WTC11 (cell line): ENCODE results near the gene SSNA1. TPM values are rescaled to one million over a fixed set of nuclear protein-coding genes. Genes with fewer than 3 reads are reported as not detected.

Experiments
- ATAC-seq: fragments of 200-7000 bp; cut with Tn5 transposase; 2 replicates; pipeline ENCODE4 v1.10.0; 2021; ENCODE audit warnings: mild to moderate bottlenecking, moderate library complexity
- CTCF ChIA-PET: fragments of 300-600 bp; sonication (Branson Sonifier 250); formaldehyde crosslinking; loops from one replicate; lab custom pipeline; 2021; ENCODE audit warnings: antibody characterized with exemption; lab: Charles Lee
- POLR2A ChIA-PET: fragments of 350-600 bp; sonication (Branson Sonifier 250); formaldehyde crosslinking; loops from one replicate; lab custom pipeline; 2021; ENCODE audit warnings: antibody characterized with exemption; lab: Charles Lee
- DNase-seq: peaks from one replicate; pipeline ENCODE4 v3.0.0; 2021; ENCODE audit warnings: low spot score
- H3K27ac Mint-ChIP-seq: 2 replicates; pipeline ENCODE4 v1.8.0; 2021; ENCODE audit warnings: mixed read lengths
- H3K27me3 Mint-ChIP-seq: 2 replicates; pipeline ENCODE4 v1.8.0; 2021; ENCODE audit warnings: low read depth, mild to moderate bottlenecking, moderate library complexity, mixed read lengths
- H3K36me3 Mint-ChIP-seq: 2 replicates; pipeline ENCODE4 v1.8.0; 2021; ENCODE audit warnings: mixed read lengths
- H3K4me1 Mint-ChIP-seq: 2 replicates; pipeline ENCODE4 v1.8.0; 2022; ENCODE audit warnings: mixed read lengths
- H3K4me3 Mint-ChIP-seq: 2 replicates; pipeline ENCODE4 v1.8.0; 2021; ENCODE audit warnings: mild to moderate bottlenecking, moderate library complexity, mixed read lengths
- H3K9me3 Mint-ChIP-seq: 2 replicates; pipeline ENCODE4 v1.8.0; 2021; ENCODE audit warnings: mixed read lengths
- ATF1 ChIP-seq: sonication (generic); formaldehyde crosslinking; IDR thresholded peaks from 2 replicates; pipeline ENCODE4 v1.8.1; 2023; ENCODE audit warnings: mild to moderate bottlenecking, moderate library complexity, missing genetic modification reagents
- FOXP1 ChIP-seq: sonication (generic); formaldehyde crosslinking; IDR thresholded peaks from 2 replicates; pipeline ENCODE4 v1.8.0; 2022; ENCODE audit warnings: missing genetic modification reagents, mild to moderate bottlenecking, moderate library complexity, borderline replicate concordance
- GABPB1 ChIP-seq: sonication (generic); formaldehyde crosslinking; IDR thresholded peaks from 2 replicates; pipeline ENCODE4 v1.8.1; 2023; ENCODE audit warnings: mild to moderate bottlenecking, missing genetic modification reagents
- HMGA2 ChIP-seq: fragments of 250-450 bp; sonication (Bioruptor Pico); IDR thresholded peaks from 2 replicates; pipeline ENCODE4 v1.4.0; 2021; ENCODE audit warnings: mild to moderate bottlenecking, moderate library complexity
- NFYB ChIP-seq: sonication (generic); formaldehyde crosslinking; conservative IDR thresholded peaks from 2 replicates; pipeline ENCODE4 v1.8.0; 2022; ENCODE audit warnings: low read depth, missing genetic modification reagents
- OVOL2 ChIP-seq: fragments of 250-450 bp; sonication (Bioruptor Pico); IDR thresholded peaks from 2 replicates; pipeline ENCODE4 v1.9.0; 2021; ENCODE audit warnings: mild to moderate bottlenecking, borderline replicate concordance
- SP1 ChIP-seq: sonication (generic); formaldehyde crosslinking; conservative IDR thresholded peaks from 2 replicates; pipeline ENCODE4 v1.8.1; 2022; ENCODE audit warnings: missing genetic modification reagents
- TEAD4 ChIP-seq: sonication (generic); formaldehyde crosslinking; IDR thresholded peaks from 2 replicates; pipeline ENCODE4 v1.8.0; 2022; ENCODE audit warnings: mild to moderate bottlenecking, missing genetic modification reagents
- ZNF138 ChIP-seq: sonication (generic); formaldehyde crosslinking; conservative IDR thresholded peaks from 2 replicates; pipeline ENCODE4 v1.8.1; 2022; ENCODE audit warnings: mild to moderate bottlenecking, moderate library complexity, missing genetic modification reagents
- total RNA-seq: library from RNA; stranded (reverse); gene quantifications from 3 replicates; pipeline ENCODE4 v1.2.3, GENCODE V29; 2021
- TF ChIP-seq, protein P1 (sequence below): fragments of 250-450 bp; sonication (Bioruptor Pico); IDR thresholded peaks from 2 replicates; pipeline ENCODE4 v1.9.0; 2021; ENCODE audit warnings: mild to moderate bottlenecking
- TF ChIP-seq, protein P2 (sequence below): sonication (generic); formaldehyde crosslinking; conservative IDR thresholded peaks from 2 replicates; pipeline ENCODE4 v1.8.1; 2022; ENCODE audit warnings: mild to moderate bottlenecking, missing genetic modification reagents
- TF ChIP-seq, protein P3 (sequence below): fragments of 250-450 bp; sonication (Bioruptor Pico); IDR thresholded peaks from 2 replicates; pipeline ENCODE4 v2.1.2; 2022; ENCODE audit warnings: mild to moderate bottlenecking, moderate library complexity
- TF ChIP-seq, protein P4 (sequence below): sonication (generic); formaldehyde crosslinking; IDR thresholded peaks from 2 replicates; pipeline ENCODE4 v1.8.1; 2022; ENCODE audit warnings: missing genetic modification reagents, borderline replicate concordance
- TF ChIP-seq, protein P5 (sequence below): fragments of 250-450 bp; sonication (Bioruptor Pico); IDR thresholded peaks from 2 replicates; pipeline ENCODE4 v1.8.0; 2021; ENCODE audit warnings: mild to moderate bottlenecking
- TF ChIP-seq, protein P6 (sequence below): sonication (generic); formaldehyde crosslinking; IDR thresholded peaks from 2 replicates; pipeline ENCODE4 v1.8.0; 2023; ENCODE audit warnings: mild to moderate bottlenecking, missing genetic modification reagents
- TF ChIP-seq, protein P7 (sequence below): sonication (generic); formaldehyde crosslinking; IDR thresholded peaks from 2 replicates; pipeline ENCODE4 v1.8.0; 2022; ENCODE audit warnings: mild to moderate bottlenecking, missing genetic modification reagents
- TF ChIP-seq, protein P8 (sequence below): sonication (generic); formaldehyde crosslinking; IDR thresholded peaks from 2 replicates; pipeline ENCODE4 v1.8.1; 2022; ENCODE audit warnings: low read depth, missing genetic modification reagents, borderline replicate concordance
- TF ChIP-seq, protein P9 (sequence below): sonication (generic); formaldehyde crosslinking; IDR thresholded peaks from 2 replicates; pipeline ENCODE4 v1.8.0; 2022; ENCODE audit warnings: mild to moderate bottlenecking, missing genetic modification reagents

The SSNA1 gene
- total RNA-seq, 1 experiment from 2014 or later, result 102 TPM

DNA sequence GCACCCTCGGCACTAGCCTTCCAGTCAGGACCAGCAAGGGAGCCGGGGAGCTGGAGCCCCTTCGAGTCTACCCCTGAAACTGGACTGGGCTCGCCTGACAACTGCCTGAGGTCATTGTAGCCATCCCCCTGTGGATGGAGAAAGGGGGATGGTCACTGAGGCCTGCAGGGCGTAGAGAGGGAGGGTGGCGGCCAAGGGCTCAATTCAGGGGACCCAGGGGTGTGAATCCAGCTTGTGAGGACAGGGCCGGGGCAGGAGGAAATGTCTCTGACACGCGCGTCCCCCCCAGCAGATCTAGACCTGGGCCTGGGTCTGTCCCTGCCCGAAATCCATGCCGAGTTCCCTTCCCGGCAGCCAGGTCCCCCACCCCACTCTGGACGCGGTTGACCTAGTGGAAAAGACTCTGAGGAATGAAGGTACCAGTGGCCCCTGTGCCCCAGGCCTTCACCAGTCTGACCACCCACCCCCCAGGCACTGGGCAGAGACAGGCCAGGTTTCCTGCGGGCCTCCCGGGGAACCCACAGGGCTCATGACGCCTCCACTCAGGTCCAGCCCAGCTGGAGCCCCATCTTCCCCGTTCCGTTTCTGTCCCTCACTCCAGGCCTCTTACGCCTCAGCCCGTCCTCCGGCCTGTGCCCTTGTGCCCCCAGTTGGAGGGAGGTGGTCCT, 43.0 kb downstream of the SSNA1 start (continued):
- TF ChIP-seq, protein P1, sequence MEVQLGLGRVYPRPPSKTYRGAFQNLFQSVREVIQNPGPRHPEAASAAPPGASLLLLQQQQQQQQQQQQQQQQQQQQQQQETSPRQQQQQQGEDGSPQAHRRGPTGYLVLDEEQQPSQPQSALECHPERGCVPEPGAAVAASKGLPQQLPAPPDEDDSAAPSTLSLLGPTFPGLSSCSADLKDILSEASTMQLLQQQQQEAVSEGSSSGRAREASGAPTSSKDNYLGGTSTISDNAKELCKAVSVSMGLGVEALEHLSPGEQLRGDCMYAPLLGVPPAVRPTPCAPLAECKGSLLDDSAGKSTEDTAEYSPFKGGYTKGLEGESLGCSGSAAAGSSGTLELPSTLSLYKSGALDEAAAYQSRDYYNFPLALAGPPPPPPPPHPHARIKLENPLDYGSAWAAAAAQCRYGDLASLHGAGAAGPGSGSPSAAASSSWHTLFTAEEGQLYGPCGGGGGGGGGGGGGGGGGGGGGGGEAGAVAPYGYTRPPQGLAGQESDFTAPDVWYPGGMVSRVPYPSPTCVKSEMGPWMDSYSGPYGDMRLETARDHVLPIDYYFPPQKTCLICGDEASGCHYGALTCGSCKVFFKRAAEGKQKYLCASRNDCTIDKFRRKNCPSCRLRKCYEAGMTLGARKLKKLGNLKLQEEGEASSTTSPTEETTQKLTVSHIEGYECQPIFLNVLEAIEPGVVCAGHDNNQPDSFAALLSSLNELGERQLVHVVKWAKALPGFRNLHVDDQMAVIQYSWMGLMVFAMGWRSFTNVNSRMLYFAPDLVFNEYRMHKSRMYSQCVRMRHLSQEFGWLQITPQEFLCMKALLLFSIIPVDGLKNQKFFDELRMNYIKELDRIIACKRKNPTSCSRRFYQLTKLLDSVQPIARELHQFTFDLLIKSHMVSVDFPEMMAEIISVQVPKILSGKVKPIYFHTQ, result no peak
- TF ChIP-seq FOXP1 (no peak), HMGA2 (CRISPR knock-in tag) (no peak), TEAD4 (CRISPR knock-in tag) (no peak), ZNF138 (CRISPR knock-in tag) (no peak)
- TF ChIP-seq, protein P2, sequence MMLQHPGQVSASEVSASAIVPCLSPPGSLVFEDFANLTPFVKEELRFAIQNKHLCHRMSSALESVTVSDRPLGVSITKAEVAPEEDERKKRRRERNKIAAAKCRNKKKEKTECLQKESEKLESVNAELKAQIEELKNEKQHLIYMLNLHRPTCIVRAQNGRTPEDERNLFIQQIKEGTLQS (CRISPR knock-in tag), result no peak

DNA sequence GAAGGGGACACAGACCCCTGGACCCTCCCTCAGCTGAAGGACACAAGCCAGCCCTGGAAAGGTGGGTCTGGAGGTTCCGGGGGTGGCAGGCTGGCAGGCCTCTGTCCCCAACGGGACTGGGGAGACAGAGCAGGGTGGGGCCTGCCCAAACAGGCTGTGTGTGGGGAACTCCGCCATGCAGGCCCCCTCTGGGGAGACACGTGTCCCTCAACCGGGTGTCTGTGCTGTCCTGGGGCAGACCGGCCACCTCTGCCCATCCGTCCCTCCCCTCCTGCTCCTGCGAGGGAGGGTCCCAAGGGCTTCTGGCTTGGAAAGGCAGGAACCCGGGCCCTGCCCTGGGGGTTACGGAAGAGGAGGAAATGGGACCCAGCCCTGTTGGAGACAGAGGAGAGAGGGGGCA, 43.6 kb downstream of the SSNA1 start:
- Mint-ChIP-seq H3K36me3 (no peaks in the 10 kb centered on the region), H3K27ac (no peak overlapping the region), H3K27me3 (no peaks in the 10 kb centered on the region), H3K4me3 (no peak overlapping the region), H3K4me1 (peaks cover 13% of the 10 kb centered on the region), H3K9me3 (no peaks in the 10 kb centered on the region)
- DNase-seq (no peak), ATAC-seq (no peak)
- CTCF ChIA-PET, result interaction anchor here (1.2 kb wide), 1 partner anchor 186 kb away, joined by 4 read pairs; the partner anchor contains the start of gene NPDC1
- POLR2A ChIA-PET, result no interaction called here
- TF ChIP-seq ATF1 (CRISPR knock-in tag) (no peak), SP1 (no peak), NFYB (no peak), FOXP1 (no peak), GABPB1 (CRISPR knock-in tag) (no peak), OVOL2 (CRISPR knock-in tag) (no peak)
- TF ChIP-seq, protein P2 (CRISPR knock-in tag), result no peak
- TF ChIP-seq, protein P3, sequence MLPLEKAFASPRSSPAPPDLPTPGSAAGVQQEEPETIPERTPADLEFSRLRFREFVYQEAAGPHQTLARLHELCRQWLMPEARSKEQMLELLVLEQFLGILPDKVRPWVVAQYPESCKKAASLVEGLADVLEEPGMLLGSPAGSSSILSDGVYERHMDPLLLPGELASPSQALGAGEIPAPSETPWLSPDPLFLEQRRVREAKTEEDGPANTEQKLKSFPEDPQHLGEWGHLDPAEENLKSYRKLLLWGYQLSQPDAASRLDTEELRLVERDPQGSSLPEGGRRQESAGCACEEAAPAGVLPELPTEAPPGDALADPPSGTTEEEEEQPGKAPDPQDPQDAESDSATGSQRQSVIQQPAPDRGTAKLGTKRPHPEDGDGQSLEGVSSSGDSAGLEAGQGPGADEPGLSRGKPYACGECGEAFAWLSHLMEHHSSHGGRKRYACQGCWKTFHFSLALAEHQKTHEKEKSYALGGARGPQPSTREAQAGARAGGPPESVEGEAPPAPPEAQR (CRISPR knock-in tag), result no peak
- TF ChIP-seq, protein P4, sequence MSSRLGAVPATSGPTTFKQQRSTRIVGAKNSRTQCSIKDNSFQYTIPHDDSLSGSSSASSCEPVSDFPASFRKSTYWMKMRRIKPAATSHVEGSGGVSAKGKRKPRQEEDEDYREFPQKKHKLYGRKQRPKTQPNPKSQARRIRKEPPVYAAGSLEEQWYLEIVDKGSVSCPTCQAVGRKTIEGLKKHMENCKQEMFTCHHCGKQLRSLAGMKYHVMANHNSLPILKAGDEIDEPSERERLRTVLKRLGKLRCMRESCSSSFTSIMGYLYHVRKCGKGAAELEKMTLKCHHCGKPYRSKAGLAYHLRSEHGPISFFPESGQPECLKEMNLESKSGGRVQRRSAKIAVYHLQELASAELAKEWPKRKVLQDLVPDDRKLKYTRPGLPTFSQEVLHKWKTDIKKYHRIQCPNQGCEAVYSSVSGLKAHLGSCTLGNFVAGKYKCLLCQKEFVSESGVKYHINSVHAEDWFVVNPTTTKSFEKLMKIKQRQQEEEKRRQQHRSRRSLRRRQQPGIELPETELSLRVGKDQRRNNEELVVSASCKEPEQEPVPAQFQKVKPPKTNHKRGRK, result no peak
- TF ChIP-seq, protein P5, sequence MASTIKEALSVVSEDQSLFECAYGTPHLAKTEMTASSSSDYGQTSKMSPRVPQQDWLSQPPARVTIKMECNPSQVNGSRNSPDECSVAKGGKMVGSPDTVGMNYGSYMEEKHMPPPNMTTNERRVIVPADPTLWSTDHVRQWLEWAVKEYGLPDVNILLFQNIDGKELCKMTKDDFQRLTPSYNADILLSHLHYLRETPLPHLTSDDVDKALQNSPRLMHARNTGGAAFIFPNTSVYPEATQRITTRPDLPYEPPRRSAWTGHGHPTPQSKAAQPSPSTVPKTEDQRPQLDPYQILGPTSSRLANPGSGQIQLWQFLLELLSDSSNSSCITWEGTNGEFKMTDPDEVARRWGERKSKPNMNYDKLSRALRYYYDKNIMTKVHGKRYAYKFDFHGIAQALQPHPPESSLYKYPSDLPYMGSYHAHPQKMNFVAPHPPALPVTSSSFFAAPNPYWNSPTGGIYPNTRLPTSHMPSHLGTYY (CRISPR knock-in tag), result no peak
- TF ChIP-seq, protein P6, sequence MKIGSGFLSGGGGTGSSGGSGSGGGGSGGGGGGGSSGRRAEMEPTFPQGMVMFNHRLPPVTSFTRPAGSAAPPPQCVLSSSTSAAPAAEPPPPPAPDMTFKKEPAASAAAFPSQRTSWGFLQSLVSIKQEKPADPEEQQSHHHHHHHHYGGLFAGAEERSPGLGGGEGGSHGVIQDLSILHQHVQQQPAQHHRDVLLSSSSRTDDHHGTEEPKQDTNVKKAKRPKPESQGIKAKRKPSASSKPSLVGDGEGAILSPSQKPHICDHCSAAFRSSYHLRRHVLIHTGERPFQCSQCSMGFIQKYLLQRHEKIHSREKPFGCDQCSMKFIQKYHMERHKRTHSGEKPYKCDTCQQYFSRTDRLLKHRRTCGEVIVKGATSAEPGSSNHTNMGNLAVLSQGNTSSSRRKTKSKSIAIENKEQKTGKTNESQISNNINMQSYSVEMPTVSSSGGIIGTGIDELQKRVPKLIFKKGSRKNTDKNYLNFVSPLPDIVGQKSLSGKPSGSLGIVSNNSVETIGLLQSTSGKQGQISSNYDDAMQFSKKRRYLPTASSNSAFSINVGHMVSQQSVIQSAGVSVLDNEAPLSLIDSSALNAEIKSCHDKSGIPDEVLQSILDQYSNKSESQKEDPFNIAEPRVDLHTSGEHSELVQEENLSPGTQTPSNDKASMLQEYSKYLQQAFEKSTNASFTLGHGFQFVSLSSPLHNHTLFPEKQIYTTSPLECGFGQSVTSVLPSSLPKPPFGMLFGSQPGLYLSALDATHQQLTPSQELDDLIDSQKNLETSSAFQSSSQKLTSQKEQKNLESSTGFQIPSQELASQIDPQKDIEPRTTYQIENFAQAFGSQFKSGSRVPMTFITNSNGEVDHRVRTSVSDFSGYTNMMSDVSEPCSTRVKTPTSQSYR (CRISPR knock-in tag), result no peak
- TF ChIP-seq, protein P7, sequence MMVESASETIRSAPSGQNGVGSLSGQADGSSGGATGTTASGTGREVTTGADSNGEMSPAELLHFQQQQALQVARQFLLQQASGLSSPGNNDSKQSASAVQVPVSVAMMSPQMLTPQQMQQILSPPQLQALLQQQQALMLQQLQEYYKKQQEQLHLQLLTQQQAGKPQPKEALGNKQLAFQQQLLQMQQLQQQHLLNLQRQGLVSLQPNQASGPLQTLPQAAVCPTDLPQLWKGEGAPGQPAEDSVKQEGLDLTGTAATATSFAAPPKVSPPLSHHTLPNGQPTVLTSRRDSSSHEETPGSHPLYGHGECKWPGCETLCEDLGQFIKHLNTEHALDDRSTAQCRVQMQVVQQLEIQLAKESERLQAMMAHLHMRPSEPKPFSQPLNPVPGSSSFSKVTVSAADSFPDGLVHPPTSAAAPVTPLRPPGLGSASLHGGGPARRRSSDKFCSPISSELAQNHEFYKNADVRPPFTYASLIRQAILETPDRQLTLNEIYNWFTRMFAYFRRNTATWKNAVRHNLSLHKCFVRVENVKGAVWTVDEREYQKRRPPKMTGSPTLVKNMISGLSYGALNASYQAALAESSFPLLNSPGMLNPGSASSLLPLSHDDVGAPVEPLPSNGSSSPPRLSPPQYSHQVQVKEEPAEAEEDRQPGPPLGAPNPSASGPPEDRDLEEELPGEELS (CRISPR knock-in tag), result no peak
- TF ChIP-seq, protein P8, sequence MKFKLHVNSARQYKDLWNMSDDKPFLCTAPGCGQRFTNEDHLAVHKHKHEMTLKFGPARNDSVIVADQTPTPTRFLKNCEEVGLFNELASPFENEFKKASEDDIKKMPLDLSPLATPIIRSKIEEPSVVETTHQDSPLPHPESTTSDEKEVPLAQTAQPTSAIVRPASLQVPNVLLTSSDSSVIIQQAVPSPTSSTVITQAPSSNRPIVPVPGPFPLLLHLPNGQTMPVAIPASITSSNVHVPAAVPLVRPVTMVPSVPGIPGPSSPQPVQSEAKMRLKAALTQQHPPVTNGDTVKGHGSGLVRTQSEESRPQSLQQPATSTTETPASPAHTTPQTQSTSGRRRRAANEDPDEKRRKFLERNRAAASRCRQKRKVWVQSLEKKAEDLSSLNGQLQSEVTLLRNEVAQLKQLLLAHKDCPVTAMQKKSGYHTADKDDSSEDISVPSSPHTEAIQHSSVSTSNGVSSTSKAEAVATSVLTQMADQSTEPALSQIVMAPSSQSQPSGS (CRISPR knock-in tag), result no peak
- TF ChIP-seq, protein P9, sequence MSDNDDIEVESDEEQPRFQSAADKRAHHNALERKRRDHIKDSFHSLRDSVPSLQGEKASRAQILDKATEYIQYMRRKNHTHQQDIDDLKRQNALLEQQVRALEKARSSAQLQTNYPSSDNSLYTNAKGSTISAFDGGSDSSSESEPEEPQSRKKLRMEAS, result no peak
